ENCODE results near the gene PSMD8. TPM values are rescaled to one million over a fixed set of nuclear protein-coding genes. Genes with fewer than 3 reads are reported as not detected.
"Not testable (repeated sequence)": the region's sequence is repeated elsewhere in the genome, so short reads cannot be mapped to it uniquely, and the experiment has no call there.

The PSMD8 gene
- total and polyA plus RNA-seq, 9 donors = 124 to 150 (median 141) TPM

GRCh38 chr19:38339011-38339410, 35.4 kb upstream of the PSMD8 start:
- not testable (repeated sequence) for H3K27ac ChIP-seq (ENCODE audit: low read length); H3K4me1 ChIP-seq (ENCODE audit: control insufficient read depth, insufficient read depth, low read length); DNase-seq; H3K27me3 ChIP-seq (ENCODE audit: control insufficient read depth, insufficient read depth, low read length); H3K36me3 ChIP-seq (ENCODE audit: control insufficient read depth, insufficient read depth, low read length); H3K4me3 ChIP-seq (ENCODE audit: low read length); H3K9me3 ChIP-seq (replicated peaks; ENCODE audit: control insufficient read depth, low read depth, low read length)
- 28% methylated on average over 2 of the region's 4 CpGs for WGBS (ENCODE audit: insufficient coverage)

- Histone ChIP-seq H3K27ac (ENCODE audit: low read length) (no peak overlapping the region), H3K4me3 (ENCODE audit: low read length) (no peak overlapping the region), H3K4me1 (ENCODE audit: control insufficient read depth, insufficient read depth, low read length) (peaks cover 9% of the 10 kb centered on the region), H3K27me3 (ENCODE audit: control insufficient read depth, insufficient read depth, low read length) (no peaks in the 10 kb centered on the region), H3K9me3 (replicated peaks; ENCODE audit: control insufficient read depth, low read depth, low read length) (no peaks in the 10 kb centered on the region), H3K36me3 (ENCODE audit: control insufficient read depth, insufficient read depth, low read length) (peaks cover 6% of the 10 kb centered on the region)
- no peak for DNase-seq
- 80% methylated on average over 2 of the region's 2 CpGs for WGBS (ENCODE audit: insufficient coverage)
These were observed 33.4 kb upstream of the PSMD8 start for GRCh38 chr19:38340927-38341326.

GRCh38 chr19:38346837-38347236, 27.5 kb upstream of the PSMD8 start:
- H3K4me1 ChIP-seq (ENCODE audit: control insufficient read depth, insufficient read depth, low read length) = no peaks in the 10 kb centered on the region
- WGBS (ENCODE audit: insufficient coverage) = 60% methylated on average over 1 of the region's 4 CpGs
- peaks cover 6% of the 10 kb centered on the region for H3K36me3 ChIP-seq (ENCODE audit: control insufficient read depth, insufficient read depth, low read length)
- H3K27me3 ChIP-seq (ENCODE audit: control insufficient read depth, insufficient read depth, low read length) = no peaks in the 10 kb centered on the region
- H3K4me3 ChIP-seq (ENCODE audit: low read length) = no peak overlapping the region
- no peaks in the 10 kb centered on the region for H3K9me3 ChIP-seq (replicated peaks; ENCODE audit: control insufficient read depth, low read depth, low read length)
- no peak overlapping the region for H3K27ac ChIP-seq (ENCODE audit: low read length)
- DNase-seq = no peak

- no peaks in the 10 kb centered on the region for H3K36me3 ChIP-seq (ENCODE audit: control insufficient read depth, insufficient read depth, low read length)
- H3K9me3 ChIP-seq (replicated peaks; ENCODE audit: control insufficient read depth, low read depth, low read length) = no peaks in the 10 kb centered on the region
- no peak for DNase-seq
- no peak overlapping the region for H3K27ac ChIP-seq (ENCODE audit: low read length)
- no CpG with 5 or more reads among the region's 3 CpGs for WGBS (ENCODE audit: insufficient coverage)
- peaks cover 5% of the 10 kb centered on the region for H3K4me1 ChIP-seq (ENCODE audit: control insufficient read depth, insufficient read depth, low read length)
- peaks cover 4% of the 10 kb centered on the region for H3K27me3 ChIP-seq (ENCODE audit: control insufficient read depth, insufficient read depth, low read length)
- H3K4me3 ChIP-seq (ENCODE audit: low read length) = no peak overlapping the region
These were observed 23.5 kb upstream of the PSMD8 start for GRCh38 chr19:38350883-38351282.

- Histone ChIP-seq H3K4me1 (ENCODE audit: control insufficient read depth, insufficient read depth, low read length) (peaks cover 5% of the 10 kb centered on the region), H3K9me3 (replicated peaks; ENCODE audit: control insufficient read depth, low read depth, low read length) (no peaks in the 10 kb centered on the region), H3K4me3 (ENCODE audit: low read length) (no peak overlapping the region), H3K36me3 (ENCODE audit: control insufficient read depth, insufficient read depth, low read length) (no peaks in the 10 kb centered on the region), H3K27me3 (ENCODE audit: control insufficient read depth, insufficient read depth, low read length) (peaks cover 12% of the 10 kb centered on the region), H3K27ac (ENCODE audit: low read length) (no peak overlapping the region)
- DNase-seq = no peak
- 69% methylated on average over 7 of the region's 9 CpGs for WGBS (ENCODE audit: insufficient coverage)
These were observed 22.4 kb upstream of the PSMD8 start for GRCh38 chr19:38351865-38352395.

GRCh38 chr19:38352611-38353010, 21.8 kb upstream of the PSMD8 start:
- Histone ChIP-seq H3K4me3 (ENCODE audit: low read length) (no peak overlapping the region), H3K36me3 (ENCODE audit: control insufficient read depth, insufficient read depth, low read length) (no peaks in the 10 kb centered on the region), H3K4me1 (ENCODE audit: control insufficient read depth, insufficient read depth, low read length) (peaks cover 5% of the 10 kb centered on the region), H3K9me3 (replicated peaks; ENCODE audit: control insufficient read depth, low read depth, low read length) (no peaks in the 10 kb centered on the region), H3K27me3 (ENCODE audit: control insufficient read depth, insufficient read depth, low read length) (peaks cover 18% of the 10 kb centered on the region), H3K27ac (ENCODE audit: low read length) (no peak overlapping the region)
- WGBS (ENCODE audit: insufficient coverage) = 53% methylated on average over 5 of the region's 8 CpGs
- no peak for DNase-seq

GRCh38 chr19:38355728-38356725, 18.3 kb upstream of the PSMD8 start:
- WGBS (ENCODE audit: insufficient coverage) = 81% methylated on average over 12 of the region's 16 CpGs
- DNase-seq = no peak
- Histone ChIP-seq H3K27me3 (ENCODE audit: control insufficient read depth, insufficient read depth, low read length) (peaks cover 48% of the 10 kb centered on the region), H3K36me3 (ENCODE audit: control insufficient read depth, insufficient read depth, low read length) (no peaks in the 10 kb centered on the region), H3K9me3 (replicated peaks; ENCODE audit: control insufficient read depth, low read depth, low read length) (no peaks in the 10 kb centered on the region), H3K4me1 (ENCODE audit: control insufficient read depth, insufficient read depth, low read length) (peaks cover 5% of the 10 kb centered on the region), H3K4me3 (ENCODE audit: low read length) (no peak overlapping the region), H3K27ac (ENCODE audit: low read length) (no peak overlapping the region)

GRCh38 chr19:38358071-38358470, 16.3 kb upstream of the PSMD8 start:
- Histone ChIP-seq H3K36me3 (ENCODE audit: control insufficient read depth, insufficient read depth, low read length) (no peaks in the 10 kb centered on the region), H3K27me3 (ENCODE audit: control insufficient read depth, insufficient read depth, low read length) (peaks cover 64% of the 10 kb centered on the region), H3K27ac (ENCODE audit: low read length) (no peak overlapping the region), H3K4me3 (ENCODE audit: low read length) (no peak overlapping the region), H3K4me1 (ENCODE audit: control insufficient read depth, insufficient read depth, low read length) (peaks cover 17% of the 10 kb centered on the region), H3K9me3 (replicated peaks; ENCODE audit: control insufficient read depth, low read depth, low read length) (no peaks in the 10 kb centered on the region)
- DNase-seq = no peak
- WGBS (ENCODE audit: insufficient coverage) = 26% methylated on average over 4 of the region's 5 CpGs

GRCh38 chr19:38359242-38360021, 14.9 kb upstream of the PSMD8 start:
- Histone ChIP-seq H3K4me3 (ENCODE audit: low read length) (no peak overlapping the region), H3K9me3 (replicated peaks; ENCODE audit: control insufficient read depth, low read depth, low read length) (no peaks in the 10 kb centered on the region), H3K4me1 (ENCODE audit: control insufficient read depth, insufficient read depth, low read length) (peaks cover 17% of the 10 kb centered on the region), H3K27ac (ENCODE audit: low read length) (no peak overlapping the region), H3K36me3 (ENCODE audit: control insufficient read depth, insufficient read depth, low read length) (no peaks in the 10 kb centered on the region), H3K27me3 (ENCODE audit: control insufficient read depth, insufficient read depth, low read length) (peaks cover 66% of the 10 kb centered on the region)
- DNase-seq = no peak
- 51% methylated on average over 5 of the region's 18 CpGs for WGBS (ENCODE audit: insufficient coverage)

GRCh38 chr19:38360351-38360750, 14.0 kb upstream of the PSMD8 start:
- H3K27ac ChIP-seq (ENCODE audit: low read length) = no peak overlapping the region
- peaks cover 17% of the 10 kb centered on the region for H3K4me1 ChIP-seq (ENCODE audit: control insufficient read depth, insufficient read depth, low read length)
- peaks cover 63% of the 10 kb centered on the region for H3K27me3 ChIP-seq (ENCODE audit: control insufficient read depth, insufficient read depth, low read length)
- H3K4me3 ChIP-seq (ENCODE audit: low read length) = no peak overlapping the region
- H3K36me3 ChIP-seq (ENCODE audit: control insufficient read depth, insufficient read depth, low read length) = no peaks in the 10 kb centered on the region
- WGBS (ENCODE audit: insufficient coverage) = 78% methylated on average over 8 of the region's 9 CpGs
- no peaks in the 10 kb centered on the region for H3K9me3 ChIP-seq (replicated peaks; ENCODE audit: control insufficient read depth, low read depth, low read length)
- DNase-seq = no peak

Data from muscle of leg (tissue), 11 donors.